Measurements from ENCODE around the gene NPPC. TPM values are rescaled to one million over a fixed set of nuclear protein-coding genes. Genes with fewer than 3 reads are reported as not detected.
A peak's percentile ranks its signal among the peaks of the same experiment; 100 is the strongest.
"Not testable (repeated sequence)": the region's sequence is repeated elsewhere in the genome, so short reads cannot be mapped to it uniquely, and the experiment has no call there.

NPPC gene
- total RNA-seq, 1 donor = not detected

- Histone ChIP-seq H3K79me2 (ENCODE audit: insufficient read depth, low read length) (no peaks in the 10 kb centered on the region), H3K27me3 (ENCODE audit: insufficient read depth, low read length) (peaks cover 8% of the 10 kb centered on the region), H3K27ac (ENCODE audit: low read depth, low read length) (no peak overlapping the region), H3K4me2 (ENCODE audit: insufficient read depth, low read length) (no peak overlapping the region), H3K4me3 (ENCODE audit: insufficient read depth, low read length) (no peak overlapping the region), H3K9me3 (ENCODE audit: low read depth, low read length) (no peaks in the 10 kb centered on the region), H3K36me3 (ENCODE audit: insufficient read depth, low read length) (no peaks in the 10 kb centered on the region), H4K20me1 (ENCODE audit: insufficient read depth, low read length) (no peaks in the 10 kb centered on the region), H2AFZ (ENCODE audit: low read length) (no peak overlapping the region), H3K4me1 (ENCODE audit: insufficient read depth, low read length) (no peaks in the 10 kb centered on the region)
- peak; percentile 26 for DNase-seq (ENCODE audit: insufficient read length, low spot score, missing footprints)
- no peak for TF ChIP-seq CTCF (IDR thresholded peaks at IDR 0.05; ENCODE audit: extremely low read depth, low read depth, low read length)
These were observed 14.8 kb downstream of the NPPC start for GRCh38 chr2:231911381-231911780.

- no peak overlapping the region for H3K4me2 ChIP-seq (ENCODE audit: insufficient read depth, low read length)
- no peaks in the 10 kb centered on the region for H3K4me1 ChIP-seq (ENCODE audit: insufficient read depth, low read length)
- no peak overlapping the region for H3K27ac ChIP-seq (ENCODE audit: low read depth, low read length)
- no peaks in the 10 kb centered on the region for H3K9me3 ChIP-seq (ENCODE audit: low read depth, low read length)
- DNase-seq (ENCODE audit: insufficient read length, low spot score, missing footprints) = no peak
- no peaks in the 10 kb centered on the region for H4K20me1 ChIP-seq (ENCODE audit: insufficient read depth, low read length)
- H3K4me3 ChIP-seq (ENCODE audit: insufficient read depth, low read length) = no peak overlapping the region
- no peaks in the 10 kb centered on the region for H3K36me3 ChIP-seq (ENCODE audit: insufficient read depth, low read length)
- H3K27me3 ChIP-seq (ENCODE audit: insufficient read depth, low read length) = peaks cover 8% of the 10 kb centered on the region
- H2AFZ ChIP-seq (ENCODE audit: low read length) = no peak overlapping the region
- no peaks in the 10 kb centered on the region for H3K79me2 ChIP-seq (ENCODE audit: insufficient read depth, low read length)
- TF ChIP-seq CTCF (IDR thresholded peaks at IDR 0.05; ENCODE audit: extremely low read depth, low read depth, low read length) = no peak
These were observed 15.4 kb downstream of the NPPC start for GRCh38 chr2:231910771-231911170.

DNA sequence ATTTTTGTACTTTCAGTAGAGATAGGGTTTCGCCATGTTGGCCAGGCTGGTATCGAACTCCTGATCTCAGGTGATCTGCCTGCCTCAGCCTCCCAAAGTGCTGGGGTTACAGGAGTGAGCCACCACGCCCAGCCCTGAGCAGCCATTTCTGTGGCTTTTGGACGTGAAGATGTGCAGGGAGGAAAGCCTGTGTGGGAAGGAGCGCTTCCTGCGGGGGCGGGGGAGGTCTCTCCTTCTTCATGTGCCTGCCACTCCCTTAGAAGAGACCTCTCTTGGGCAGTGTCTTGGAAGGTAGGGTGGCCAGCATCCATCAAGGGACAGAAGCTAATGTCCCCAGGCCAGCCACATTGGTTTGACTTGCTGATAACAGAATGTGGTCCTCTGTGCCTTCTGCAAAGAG is 16.0 kb downstream of the NPPC start:
- not testable (repeated sequence) for H3K27ac ChIP-seq (ENCODE audit: low read depth, low read length); H3K27me3 ChIP-seq (ENCODE audit: insufficient read depth, low read length); H3K4me1 ChIP-seq (ENCODE audit: insufficient read depth, low read length); H3K4me2 ChIP-seq (ENCODE audit: insufficient read depth, low read length); H3K36me3 ChIP-seq (ENCODE audit: insufficient read depth, low read length); H2AFZ ChIP-seq (ENCODE audit: low read length); H3K79me2 ChIP-seq (ENCODE audit: insufficient read depth, low read length); H3K4me3 ChIP-seq (ENCODE audit: insufficient read depth, low read length); DNase-seq (ENCODE audit: insufficient read length, low spot score, missing footprints); H4K20me1 ChIP-seq (ENCODE audit: insufficient read depth, low read length); H3K9me3 ChIP-seq (ENCODE audit: low read depth, low read length)

GRCh38 chr2:231909631-231910030 is 16.6 kb downstream of the NPPC start:
- Histone ChIP-seq H3K4me2 (ENCODE audit: insufficient read depth, low read length) (no peak overlapping the region), H2AFZ (ENCODE audit: low read length) (no peak overlapping the region), H3K4me3 (ENCODE audit: insufficient read depth, low read length) (no peak overlapping the region), H3K9me3 (ENCODE audit: low read depth, low read length) (no peaks in the 10 kb centered on the region), H3K79me2 (ENCODE audit: insufficient read depth, low read length) (no peaks in the 10 kb centered on the region), H3K36me3 (ENCODE audit: insufficient read depth, low read length) (no peaks in the 10 kb centered on the region), H3K27me3 (ENCODE audit: insufficient read depth, low read length) (peaks cover 4% of the 10 kb centered on the region), H3K4me1 (ENCODE audit: insufficient read depth, low read length) (no peaks in the 10 kb centered on the region), H4K20me1 (ENCODE audit: insufficient read depth, low read length) (no peaks in the 10 kb centered on the region), H3K27ac (ENCODE audit: low read depth, low read length) (no peak overlapping the region)
- no peak for TF ChIP-seq CTCF (IDR thresholded peaks at IDR 0.05; ENCODE audit: extremely low read depth, low read depth, low read length)
- DNase-seq (ENCODE audit: insufficient read length, low spot score, missing footprints) = peak; percentile 30
